ENCODE measurements around the gene TTC13. TPM values are rescaled to one million over a fixed set of nuclear protein-coding genes. Genes with fewer than 3 reads are reported as not detected.

Gene TTC13
- total RNA-seq, 3 donors from 2014 or later (not counting 1 experiment from before 2014, with no cell fraction given): 72.4 to 90.1 (median 80.4) TPM

DNA sequence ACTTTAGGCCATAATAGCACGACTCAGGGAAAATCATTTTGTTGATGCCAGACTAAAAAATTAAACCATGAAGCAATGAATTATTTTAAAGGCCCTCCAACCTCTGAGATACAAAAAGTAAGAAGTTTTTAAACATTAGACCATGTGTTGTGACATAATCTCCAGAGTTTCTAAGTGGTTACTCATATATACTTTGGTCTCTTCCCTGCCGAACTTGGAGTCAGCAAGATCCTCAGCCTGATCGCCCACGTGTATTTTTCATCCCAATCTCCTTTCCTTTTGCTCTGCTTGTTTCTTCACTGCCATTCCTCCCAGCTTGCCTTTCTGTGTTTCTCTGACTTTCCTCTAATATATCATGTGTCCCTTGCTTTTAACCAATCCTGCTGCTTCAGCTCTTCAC, 4.0 kb upstream of the TTC13 start:
- H3K27me3 ChIP-seq (ENCODE audit: control insufficient read depth, insufficient read depth, low read length): no peaks in the 10 kb centered on the region
- Mint-ChIP-seq H3K4me3 (no peak overlapping the region), H3K27me3 (ENCODE audit: low read depth in 2 of 2) (no peaks in the 10 kb centered on the region), H3K9me3 (no peaks in the 10 kb centered on the region), H3K4me1 (peaks cover 5 to 24% of the 10 kb centered on the region in 2 donors), H3K27ac (no peak overlapping the region), H3K36me3 (no peaks in the 10 kb centered on the region)
- H3K9me3 ChIP-seq (ENCODE audit: control insufficient read depth, insufficient read depth, low read length): no peaks in the 10 kb centered on the region
- no peak overlapping the region for H3K4me3 ChIP-seq (ENCODE audit: low read length)
- peaks cover 2% of the 10 kb centered on the region for H3K36me3 ChIP-seq (ENCODE audit: control insufficient read depth, insufficient read depth, low read length)
- no peak overlapping the region for H3K27ac ChIP-seq (ENCODE audit: low read length)
- intact Hi-C loops (cut with micrococcal nuclease): no loop called here
- H3K4me1 ChIP-seq (ENCODE audit: control insufficient read depth, insufficient read depth, low read length): peaks cover 9% of the 10 kb centered on the region
- TF ChIP-seq CTCF (IDR thresholded peaks at IDR 0.05): no peak
- no peak for DNase-seq
- 86% methylated on average over 4 of the region's 4 CpGs for WGBS (ENCODE audit: insufficient coverage)
- no peak for ATAC-seq

GRCh38 chr1:230979952-230980351, 1.3 kb upstream of the TTC13 start:
- peaks cover 33% of the 10 kb centered on the region for H3K4me1 ChIP-seq (ENCODE audit: control insufficient read depth, insufficient read depth, low read length)
- no peak for TF ChIP-seq CTCF (IDR thresholded peaks at IDR 0.05)
- H3K27me3 Mint-ChIP-seq (ENCODE audit: low read depth in 2 of 2): no peaks in the 10 kb centered on the region
- H3K9me3 ChIP-seq (ENCODE audit: control insufficient read depth, insufficient read depth, low read length): no peaks in the 10 kb centered on the region
- H3K4me1 Mint-ChIP-seq: peaks cover 26 to 46% of the 10 kb centered on the region in 2 donors
- H3K27me3 ChIP-seq (ENCODE audit: control insufficient read depth, insufficient read depth, low read length): no peaks in the 10 kb centered on the region
- no peak overlapping the region for H3K4me3 Mint-ChIP-seq
- no peak overlapping the region for H3K4me3 ChIP-seq (ENCODE audit: low read length)
- peaks cover 16% of the 10 kb centered on the region for H3K36me3 ChIP-seq (ENCODE audit: control insufficient read depth, insufficient read depth, low read length)
- ATAC-seq (no peak), DNase-seq (peak in 1 of 2 donors; percentile 28)
- 48% methylated on average over 4 of the region's 4 CpGs for WGBS (ENCODE audit: insufficient coverage)
- no peak overlapping the region for H3K27ac Mint-ChIP-seq
- no peaks in the 10 kb centered on the region for H3K9me3 Mint-ChIP-seq
- H3K36me3 Mint-ChIP-seq: no peaks in the 10 kb centered on the region
- H3K27ac ChIP-seq (ENCODE audit: low read length): no peak overlapping the region
- intact Hi-C loops (cut with micrococcal nuclease): loop anchor here (1.0 to 5.0 kb wide), 5 partner anchors 59 to 547 kb away; partner anchors contain the start of genes COG2, EXOC8, SPRTN and TSNAX

GRCh38 chr1:230979389-230979716, 692 bp upstream of the TTC13 start:
- H3K27ac Mint-ChIP-seq: no peak overlapping the region
- intact Hi-C loops (cut with micrococcal nuclease): loop anchor here (1.0 to 5.0 kb wide), 5 partner anchors 59 to 548 kb away; partner anchors contain the start of genes COG2, EXOC8, SPRTN and TSNAX
- peak overlapping the region; percentile 94 for H3K4me3 Mint-ChIP-seq
- peak overlapping the region; percentile 53 for H3K4me3 ChIP-seq (ENCODE audit: low read length)
- TF ChIP-seq CTCF (IDR thresholded peaks at IDR 0.05): no peak
- peak overlapping the region; percentile 60 for H3K27ac ChIP-seq (ENCODE audit: low read length)
- no peaks in the 10 kb centered on the region for H3K27me3 Mint-ChIP-seq (ENCODE audit: low read depth in 2 of 2)
- H3K9me3 ChIP-seq (ENCODE audit: control insufficient read depth, insufficient read depth, low read length): no peaks in the 10 kb centered on the region
- H3K36me3 ChIP-seq (ENCODE audit: control insufficient read depth, insufficient read depth, low read length): peaks cover 19% of the 10 kb centered on the region
- 3% methylated on average over 12 of the region's 12 CpGs for WGBS (ENCODE audit: insufficient coverage)
- H3K27me3 ChIP-seq (ENCODE audit: control insufficient read depth, insufficient read depth, low read length): no peaks in the 10 kb centered on the region
- no peaks in the 10 kb centered on the region for H3K9me3 Mint-ChIP-seq
- ATAC-seq (no peak), DNase-seq (no peak)
- no peaks in the 10 kb centered on the region for H3K36me3 Mint-ChIP-seq
- peaks cover 35% of the 10 kb centered on the region for H3K4me1 ChIP-seq (ENCODE audit: control insufficient read depth, insufficient read depth, low read length)
- H3K4me1 Mint-ChIP-seq: peaks cover 31 to 49% of the 10 kb centered on the region in 2 donors

Data from natural killer cell (primary cell).